Loucy (cell line): ENCODE results near the gene HOXB7.

ENCODE experiments used
- H2AFZ ChIP-seq: fragments of 200-600 bp; sonication (generic); 2 replicates; pipeline ENCODE4 v1.6.0; 2016; ENCODE audit warnings: antibody characterized with exemption, mild to moderate bottlenecking, low read length, moderate library complexity
- H3F3A ChIP-seq: fragments of 200-600 bp; 2 replicates; pipeline ENCODE4 v1.6.0; 2016; ENCODE audit warnings: antibody characterized with exemption, low read depth, mild to moderate bottlenecking
- H3K27me3 ChIP-seq: fragments of 200-600 bp; sonication (generic); 2 replicates; pipeline ENCODE4 v1.6.1; 2014; ENCODE audit warnings: low read length, mild to moderate bottlenecking; ENCODE audit not compliant: insufficient read depth, poor library complexity, severe bottlenecking
- H3K36me3 ChIP-seq: fragments of 200-600 bp; sonication (generic); 2 replicates; pipeline ENCODE4 v1.6.1; 2016; ENCODE audit warnings: low read length; ENCODE audit not compliant: insufficient read depth
- H3K4me1 ChIP-seq: fragments of 200-600 bp; sonication (generic); 2 replicates; pipeline ENCODE4 v1.5.1; 2014; ENCODE audit warnings: low read length, mild to moderate bottlenecking; ENCODE audit not compliant: insufficient read depth, poor library complexity, severe bottlenecking
- H3K4me2 ChIP-seq: fragments of 200-600 bp; sonication (generic); 2 replicates; pipeline ENCODE4 v1.6.0; 2014; ENCODE audit warnings: antibody characterized with exemption, low read length, low read depth, mild to moderate bottlenecking; ENCODE audit not compliant: poor library complexity, severe bottlenecking
- H3K4me3 ChIP-seq: fragments of 200-600 bp; sonication (generic); 2 replicates; pipeline ENCODE4 v1.5.1; 2014; ENCODE audit warnings: low read length, mild to moderate bottlenecking, mixed read lengths; ENCODE audit not compliant: poor library complexity, severe bottlenecking
- H3K79me2 ChIP-seq: fragments of 200-600 bp; sonication (generic); 2 replicates; pipeline ENCODE4 v1.6.1; 2014; ENCODE audit warnings: low read length; ENCODE audit not compliant: insufficient read depth
- H3K9ac ChIP-seq: fragments of 200-600 bp; sonication (generic); 2 replicates; pipeline ENCODE4 v1.6.0; 2014; ENCODE audit warnings: mild to moderate bottlenecking, low read depth, low read length, moderate library complexity; ENCODE audit not compliant: poor library complexity, severe bottlenecking
- H3K9me2 ChIP-seq: fragments of 200-600 bp; sonication (generic); replicated peaks from 2 replicates; pipeline ENCODE4 v1.6.1; 2016; ENCODE audit warnings: low read depth, low read length, mixed read lengths
- H3K9me3 ChIP-seq: fragments of 200-600 bp; sonication (generic); 2 replicates; pipeline ENCODE4 v1.6.1; 2014; ENCODE audit warnings: mild to moderate bottlenecking, antibody characterized with exemption, low read length, low read depth; ENCODE audit not compliant: insufficient read depth
- H4K20me1 ChIP-seq: fragments of 200-600 bp; sonication (generic); 2 replicates; pipeline ENCODE4 v1.6.0; 2014; ENCODE audit warnings: antibody characterized with exemption, low read length, mild to moderate bottlenecking; ENCODE audit not compliant: insufficient read depth, poor library complexity, severe bottlenecking
- CTCF ChIP-seq: fragments of 200-600 bp; sonication (generic); conservative IDR thresholded peaks from 2 replicates; pipeline ENCODE4 v1.5.1; 2014; ENCODE audit warnings: mild to moderate bottlenecking, antibody characterized with exemption, low read length
- EZH2phosphoT487 ChIP-seq: fragments of 200-600 bp; IDR thresholded peaks from 2 replicates; pipeline ENCODE4 v1.6.1; 2018; ENCODE audit warnings: antibody characterized with exemption, mild to moderate bottlenecking, moderate library complexity, borderline replicate concordance

HOXB7 gene

GRCh38 chr17:48645639-48646182, 34.9 kb upstream of the HOXB7 start:
- H3K9me2 ChIP-seq: no peaks in the 10 kb centered on the region
- no peaks in the 10 kb centered on the region for H3F3A ChIP-seq
- no peaks in the 10 kb centered on the region for H3K9me3 ChIP-seq
- H4K20me1 ChIP-seq: peaks cover 37% of the 10 kb centered on the region
- peaks cover 99% of the 10 kb centered on the region for H3K79me2 ChIP-seq
- peak overlapping the region; percentile 98 for H3K9ac ChIP-seq
- H3K27me3 ChIP-seq: peaks cover 32% of the 10 kb centered on the region
- no peaks in the 10 kb centered on the region for H3K36me3 ChIP-seq
- peak overlapping the region; percentile 95 for H3K4me2 ChIP-seq
- no peak overlapping the region; the same call in 1 of the 2 replicates for H2AFZ ChIP-seq
- H3K4me3 ChIP-seq: peak overlapping the region; percentile 89
- peaks cover 67% of the 10 kb centered on the region for H3K4me1 ChIP-seq
- TF ChIP-seq EZH2phosphoT487 (no peak), CTCF (no peak)

GRCh38 chr17:48644910-48645557, 34.2 kb upstream of the HOXB7 start:
- H3K9me2 ChIP-seq: no peaks in the 10 kb centered on the region
- H3K4me1 ChIP-seq: peaks cover 69% of the 10 kb centered on the region
- peak overlapping the region; percentile 89 for H3K4me3 ChIP-seq
- no peaks in the 10 kb centered on the region for H3F3A ChIP-seq
- peaks cover 37% of the 10 kb centered on the region for H4K20me1 ChIP-seq
- H3K9me3 ChIP-seq: no peaks in the 10 kb centered on the region
- peak overlapping the region; percentile 98 for H3K9ac ChIP-seq
- H3K79me2 ChIP-seq: peaks cover 100% of the 10 kb centered on the region
- H2AFZ ChIP-seq: no peak overlapping the region
- H3K36me3 ChIP-seq: no peaks in the 10 kb centered on the region
- peaks cover 32% of the 10 kb centered on the region for H3K27me3 ChIP-seq
- no peak for TF ChIP-seq CTCF
- TF ChIP-seq EZH2phosphoT487: no peak
- H3K4me2 ChIP-seq: peak overlapping the region; percentile 95

- no peaks in the 10 kb centered on the region for H3K9me3 ChIP-seq
- peaks cover 100% of the 10 kb centered on the region for H3K79me2 ChIP-seq
- H3K36me3 ChIP-seq: no peaks in the 10 kb centered on the region
- no peaks in the 10 kb centered on the region for H3K9me2 ChIP-seq
- no peak overlapping the region for H2AFZ ChIP-seq
- H4K20me1 ChIP-seq: peaks cover 37% of the 10 kb centered on the region
- no peak for TF ChIP-seq EZH2phosphoT487
- no peak for TF ChIP-seq CTCF
- no peaks in the 10 kb centered on the region for H3F3A ChIP-seq
- peak overlapping the region; percentile 95 for H3K4me2 ChIP-seq
- peaks cover 32% of the 10 kb centered on the region for H3K27me3 ChIP-seq
- peaks cover 68% of the 10 kb centered on the region for H3K4me1 ChIP-seq
- H3K9ac ChIP-seq: peak overlapping the region; percentile 98
- peak overlapping the region; percentile 89 for H3K4me3 ChIP-seq
These were observed 33.3 kb upstream of the HOXB7 start for GRCh38 chr17:48644159-48644558.
